Hindlimb muscle (tissue), 1 donor: ENCODE data around the gene EZR. TPM values are rescaled to one million over a fixed set of nuclear protein-coding genes. Genes with fewer than 3 reads are reported as not detected.
A peak's percentile ranks its signal among the peaks of the same experiment; 100 is the strongest.

ENCODE experiments used
- DNase-seq: peaks from one replicate; pipeline ENCODE4 v3.0.0-alpha.2; 2013
- polyA plus RNA-seq: library from polyadenylated mRNA; unstranded; fragments of 120-200 nt; gene quantifications from one replicate; pipeline ENCODE4 v1.2.1, GENCODE V29; 2013; ENCODE audit not compliant: insufficient read length

EZR gene
- polyA plus RNA-seq, 1 donor = 31.2 TPM

DNA sequence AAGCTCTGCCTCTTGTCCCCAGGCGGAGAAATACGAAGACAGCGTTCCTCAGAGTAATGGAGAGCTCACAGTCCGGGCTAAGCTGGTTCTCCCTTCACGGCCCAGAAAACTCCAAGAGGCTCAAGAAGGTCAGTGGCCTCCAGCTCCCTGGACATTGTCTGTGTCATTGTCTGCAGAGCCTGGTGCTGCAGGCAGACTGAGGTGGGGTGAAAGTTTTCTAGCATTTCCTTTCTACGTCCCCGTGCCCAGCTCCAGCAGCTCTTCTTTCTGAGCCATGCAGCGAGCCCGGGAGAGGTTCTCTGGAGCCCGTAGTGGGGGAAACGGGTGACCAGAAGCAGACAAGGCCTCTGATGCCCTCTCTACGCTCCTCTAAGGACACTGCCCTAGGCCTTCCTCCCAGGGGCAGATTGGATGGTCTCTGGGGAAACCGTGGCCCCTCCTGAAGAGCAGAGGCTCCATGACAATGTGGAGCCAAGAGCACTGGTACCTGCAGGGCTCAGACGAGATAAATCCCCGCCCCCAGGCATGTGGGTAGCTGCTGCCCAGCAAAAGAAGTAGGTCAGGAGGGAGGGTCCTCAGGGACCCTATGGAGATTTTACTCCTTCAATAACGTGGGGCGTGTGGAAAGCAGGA lies 58.4 kb downstream of the EZR start:
- DNase-seq = no peak

DNA sequence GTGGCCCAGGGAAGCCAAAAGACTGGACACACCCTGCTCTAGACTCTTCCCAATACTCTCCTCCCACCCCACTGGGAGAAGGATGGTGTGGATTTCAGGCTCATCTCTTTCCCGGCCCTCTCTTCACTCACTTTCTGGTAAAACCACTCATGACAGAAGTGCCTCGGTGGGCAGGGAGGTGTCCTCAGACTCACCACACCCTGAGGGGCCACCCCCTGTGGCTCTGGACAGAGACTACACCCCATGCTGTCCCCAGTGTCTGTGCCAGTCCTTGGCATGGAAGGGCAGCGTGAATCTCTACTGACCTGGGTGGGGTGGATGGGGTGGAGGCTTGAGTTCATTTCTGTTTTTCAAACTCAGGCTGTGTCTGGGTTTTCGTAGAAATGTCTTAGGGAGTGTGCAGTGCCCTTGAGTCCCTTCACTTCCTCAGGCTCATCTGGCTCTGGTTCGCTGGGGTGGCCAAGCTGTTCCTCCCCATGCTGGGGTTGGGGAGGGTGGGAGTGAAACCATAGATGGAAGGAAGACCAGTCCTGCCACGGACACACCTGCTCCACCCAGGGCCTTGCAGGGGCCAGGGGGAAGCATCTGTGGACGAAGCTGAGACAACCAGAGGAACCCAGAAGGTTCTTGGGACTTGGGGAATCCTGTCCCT lies 59.1 kb downstream of the EZR start:
- DNase-seq = no peak

DNA sequence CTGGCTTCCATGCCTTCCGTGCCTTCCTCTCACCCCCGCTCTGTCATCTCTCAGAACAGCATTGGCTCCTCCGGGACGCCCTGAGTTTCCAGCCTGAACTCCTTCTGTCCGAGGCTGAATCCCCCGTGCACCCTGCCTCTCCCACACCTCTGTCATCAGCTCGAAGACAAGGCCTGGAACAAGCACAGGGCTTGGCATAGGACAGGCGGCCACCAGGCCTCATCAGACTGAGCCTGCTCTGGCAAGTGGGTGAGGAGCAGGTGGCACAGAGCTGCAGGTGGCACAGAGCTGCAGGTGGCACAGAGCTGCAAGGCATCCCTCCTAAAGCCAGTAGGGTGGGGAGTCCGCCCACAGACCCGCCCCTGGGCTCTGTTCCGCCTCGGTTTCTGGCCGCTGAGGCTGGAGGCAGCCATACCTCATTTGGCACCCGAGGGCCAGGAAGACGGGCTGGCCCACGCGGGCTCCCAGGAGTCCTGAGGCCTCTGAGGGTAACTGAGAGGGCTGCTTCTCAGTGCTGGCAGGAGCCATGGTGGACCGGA lies 60.2 kb downstream of the EZR start:
- no peak for DNase-seq

DNA sequence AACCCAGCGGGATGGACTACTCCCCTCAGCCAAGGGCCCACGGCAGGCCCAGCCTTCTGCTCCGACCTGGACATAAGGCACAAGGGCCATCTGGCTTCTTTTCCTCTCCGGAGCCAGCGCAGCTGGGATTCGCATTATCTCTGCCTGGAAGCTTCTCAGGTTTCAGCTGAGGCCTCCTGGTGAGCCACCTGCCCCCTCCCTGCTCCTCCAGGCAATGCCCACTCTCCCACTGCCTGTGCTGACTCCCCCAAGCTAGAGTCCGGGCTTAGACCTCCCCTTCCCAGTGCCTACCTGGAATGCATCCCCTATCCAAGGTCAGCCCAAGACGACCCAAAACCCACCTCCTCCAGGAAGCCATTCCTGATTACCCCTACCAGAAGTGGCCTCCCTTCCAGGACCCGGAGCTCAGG lies 60.7 kb downstream of the EZR start:
- peak; percentile 79 for DNase-seq

DNA sequence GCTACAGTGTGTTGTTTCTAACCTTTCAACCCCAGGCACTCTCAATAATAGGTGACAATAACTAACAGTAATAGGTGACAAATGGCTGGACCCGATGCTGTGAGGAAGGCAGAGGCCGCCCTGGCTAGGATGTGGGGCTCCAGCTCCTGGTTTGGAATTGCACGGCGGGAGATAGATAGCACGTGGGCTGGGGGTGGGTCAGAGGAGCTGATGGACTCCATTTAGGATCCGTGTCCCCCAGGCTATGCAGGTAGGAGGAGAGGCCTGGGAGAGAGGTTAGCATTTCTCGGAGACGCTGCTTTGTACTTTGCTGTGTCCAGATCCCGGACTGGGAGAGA lies 61.4 kb downstream of the EZR start:
- DNase-seq = no peak

DNA sequence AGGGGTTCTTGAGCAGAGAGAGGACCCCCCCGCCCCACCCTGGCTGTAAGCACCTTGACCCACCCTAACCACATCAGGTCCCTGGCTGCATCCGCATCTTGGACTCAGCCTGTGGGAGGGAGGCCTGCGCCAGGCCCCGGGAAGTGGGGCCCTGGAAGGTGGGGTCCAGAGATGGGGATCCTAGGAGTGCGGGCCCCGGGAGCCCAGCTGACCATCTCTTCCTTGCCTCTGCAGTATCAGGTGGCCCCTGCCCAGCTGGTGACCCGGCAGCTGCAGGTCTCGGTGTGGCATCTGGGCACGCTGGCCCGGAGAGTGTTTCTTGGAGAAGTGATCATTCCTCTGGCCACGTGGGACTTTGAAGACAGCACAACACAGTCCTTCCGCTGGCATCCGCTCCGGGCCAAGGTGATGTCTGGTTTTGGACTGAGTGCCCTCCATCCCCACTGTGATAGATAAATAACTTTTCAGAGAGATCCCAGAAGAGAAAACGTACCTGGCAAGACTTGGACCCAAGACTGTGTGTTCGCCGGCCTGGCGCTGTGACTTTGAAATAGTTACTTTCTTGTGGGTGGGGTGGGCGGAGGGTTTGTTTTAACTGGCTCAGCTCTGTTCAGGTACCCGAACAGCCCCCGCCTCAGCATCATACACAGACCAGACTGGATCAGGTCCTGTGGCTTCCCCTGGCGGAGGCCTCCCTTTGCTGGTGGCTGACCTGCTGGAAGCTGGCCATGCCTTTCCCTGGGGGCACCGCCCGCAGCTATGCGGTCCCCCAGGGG lies 62.0 kb downstream of the EZR start:
- DNase-seq = no peak

DNA sequence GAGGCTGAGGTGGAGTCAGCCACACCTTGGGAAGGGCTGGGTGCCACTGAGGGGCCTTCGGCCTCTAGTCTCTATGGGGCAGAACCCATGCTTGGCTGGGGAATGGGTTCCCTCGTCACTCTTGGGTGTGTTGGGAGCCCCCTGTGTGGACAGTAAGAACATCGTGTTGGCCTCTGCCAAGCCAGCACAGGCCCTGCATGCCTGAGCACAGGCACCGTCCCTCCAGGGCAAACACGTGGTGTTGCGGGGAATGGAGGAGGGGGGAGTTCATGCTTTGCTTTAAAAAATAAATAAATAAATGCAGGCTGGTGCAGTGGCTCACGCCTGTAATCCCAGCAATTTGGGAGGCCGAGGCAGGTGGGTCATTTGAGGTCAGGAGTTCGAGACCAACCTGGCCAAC lies 63.0 kb downstream of the EZR start:
- no peak for DNase-seq

DNA sequence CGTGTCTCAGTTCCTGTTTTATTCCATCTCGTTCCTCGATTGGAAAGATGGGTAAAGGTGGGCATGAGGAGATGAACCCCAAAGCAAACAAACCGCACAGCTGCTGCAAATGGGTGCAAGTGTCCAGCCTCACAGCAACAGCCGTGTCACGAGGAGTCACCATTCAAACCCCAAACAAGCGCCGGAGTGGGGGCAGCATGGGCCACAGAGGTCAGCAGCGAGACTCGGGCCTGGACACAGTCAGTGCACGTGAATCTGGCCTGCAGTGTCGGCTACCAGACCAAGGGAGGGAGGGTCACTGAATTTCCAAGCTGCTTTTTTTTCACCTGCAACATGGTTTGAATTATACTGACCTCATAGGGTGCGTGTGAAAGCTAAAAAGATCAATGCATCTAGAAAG lies 63.5 kb downstream of the EZR start:
- no peak for DNase-seq

DNA sequence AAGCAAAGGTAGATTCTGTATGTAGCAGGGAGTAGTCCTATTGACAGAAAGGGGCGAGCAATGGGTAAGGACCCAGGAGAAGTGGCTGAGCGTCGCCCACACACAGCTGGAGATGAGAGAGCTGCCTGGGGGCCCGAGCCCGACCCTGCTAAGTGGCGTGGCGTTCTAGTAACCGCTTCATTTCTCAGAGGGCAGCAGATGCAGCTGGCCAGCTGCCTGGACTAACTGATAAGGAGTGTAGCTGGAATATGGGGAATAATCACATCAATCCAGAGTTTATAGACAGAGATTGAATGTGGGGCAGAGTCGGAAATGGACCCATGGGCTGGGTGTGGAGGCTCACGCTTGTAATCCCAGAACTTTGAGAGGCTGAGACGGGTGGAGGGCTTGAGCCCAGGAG lies 64.4 kb downstream of the EZR start:
- DNase-seq = no peak

DNA sequence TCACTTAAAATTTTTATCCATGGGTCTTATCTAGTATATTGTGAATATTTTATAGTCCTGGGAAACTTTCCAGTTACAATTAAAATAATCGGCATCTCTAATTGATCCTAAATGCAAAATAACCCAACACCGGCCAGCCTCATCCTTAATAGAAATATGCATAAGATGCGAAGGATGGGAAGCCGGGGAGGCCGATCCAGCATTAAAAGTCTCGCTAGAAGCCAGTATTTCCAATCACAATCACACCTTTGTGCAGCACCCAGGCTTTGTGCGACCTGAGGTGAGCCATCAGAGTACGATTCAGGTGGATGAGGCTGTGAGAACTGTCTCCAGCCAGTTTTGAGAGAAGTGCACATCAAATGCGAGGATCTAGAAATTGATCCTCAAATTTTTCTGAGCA lies 65.4 kb downstream of the EZR start:
- DNase-seq = no peak

DNA sequence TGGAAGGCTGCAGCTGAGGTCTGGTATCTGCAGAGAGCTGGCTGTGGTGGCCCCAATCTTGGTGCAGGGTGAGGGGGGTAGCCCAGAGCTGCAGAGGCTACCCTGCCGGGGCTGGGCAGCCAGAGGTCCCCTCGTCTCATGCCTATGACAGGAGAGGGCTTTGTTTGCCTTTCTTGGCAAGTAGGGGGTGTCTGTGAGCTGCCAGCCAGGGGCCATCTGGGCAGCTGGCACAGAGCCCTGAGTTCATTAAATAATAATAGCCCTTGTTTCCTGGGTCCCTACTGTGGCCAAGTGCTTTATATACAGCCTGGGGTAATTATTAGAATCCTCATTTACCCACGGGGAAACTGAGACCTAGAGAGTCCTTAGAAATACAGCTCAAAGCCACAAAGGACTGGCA lies 66.6 kb downstream of the EZR start:
- DNase-seq = peak; percentile 42

DNA sequence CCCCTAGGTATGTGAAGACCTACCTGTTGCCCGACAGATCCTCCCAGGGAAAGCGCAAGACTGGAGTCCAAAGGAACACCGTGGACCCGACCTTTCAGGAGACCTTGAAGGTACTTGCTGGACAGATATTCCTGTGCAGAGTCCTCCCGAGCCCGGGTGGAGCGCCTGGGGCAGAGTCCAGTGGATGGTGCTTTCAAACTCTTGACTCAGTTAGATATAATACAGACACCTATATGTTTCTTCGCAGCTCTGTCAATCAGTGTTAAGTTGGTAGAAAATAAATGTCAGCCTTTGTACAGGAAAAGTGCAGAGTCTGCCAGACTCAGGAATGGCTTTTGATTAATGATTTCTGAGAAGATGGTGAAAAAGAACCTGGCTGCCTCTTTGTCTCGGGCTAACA lies 67.2 kb downstream of the EZR start:
- DNase-seq = no peak

DNA sequence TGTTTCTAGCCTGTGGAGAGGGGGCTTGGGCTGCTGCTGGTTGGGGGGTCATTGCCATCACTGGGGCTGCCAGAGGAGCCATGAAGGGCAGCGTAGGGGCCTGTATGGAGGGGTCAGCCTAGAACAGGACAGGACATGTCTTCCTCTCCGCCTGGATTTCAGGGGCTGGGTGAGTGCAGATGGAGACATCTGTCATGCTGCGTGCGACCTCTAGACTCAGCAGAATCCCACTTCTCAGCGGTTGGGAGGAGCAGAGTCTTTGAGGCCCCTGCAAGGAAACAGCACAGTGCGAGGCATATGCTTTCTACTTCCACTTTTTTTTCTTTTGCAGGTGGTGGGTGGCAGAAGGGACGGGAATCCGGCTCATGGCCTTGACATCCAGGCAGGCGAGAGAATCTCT lies 67.9 kb downstream of the EZR start:
- no peak for DNase-seq

DNA sequence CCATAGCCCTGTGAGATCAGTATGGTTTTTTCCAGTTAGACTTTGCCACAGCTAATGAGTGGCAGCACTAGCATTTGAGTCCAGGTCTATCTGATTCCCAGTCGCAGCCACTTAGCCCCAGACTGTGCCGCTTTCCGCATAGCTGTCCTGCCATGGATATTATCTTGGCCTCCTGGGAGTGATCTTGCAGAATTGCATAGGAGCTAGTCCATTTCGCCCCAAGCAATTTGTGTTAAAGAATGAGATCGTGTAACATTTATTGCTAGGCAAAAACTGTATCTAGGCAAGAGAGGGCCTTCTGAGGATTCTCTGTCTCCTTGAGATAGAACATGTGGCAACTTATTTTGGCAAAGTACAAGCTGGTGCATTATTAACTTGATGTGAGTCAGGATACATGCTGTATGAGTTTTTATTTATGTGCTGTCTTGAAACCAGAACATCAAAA lies 74.2 kb downstream of the EZR start:
- DNase-seq = no peak

DNA sequence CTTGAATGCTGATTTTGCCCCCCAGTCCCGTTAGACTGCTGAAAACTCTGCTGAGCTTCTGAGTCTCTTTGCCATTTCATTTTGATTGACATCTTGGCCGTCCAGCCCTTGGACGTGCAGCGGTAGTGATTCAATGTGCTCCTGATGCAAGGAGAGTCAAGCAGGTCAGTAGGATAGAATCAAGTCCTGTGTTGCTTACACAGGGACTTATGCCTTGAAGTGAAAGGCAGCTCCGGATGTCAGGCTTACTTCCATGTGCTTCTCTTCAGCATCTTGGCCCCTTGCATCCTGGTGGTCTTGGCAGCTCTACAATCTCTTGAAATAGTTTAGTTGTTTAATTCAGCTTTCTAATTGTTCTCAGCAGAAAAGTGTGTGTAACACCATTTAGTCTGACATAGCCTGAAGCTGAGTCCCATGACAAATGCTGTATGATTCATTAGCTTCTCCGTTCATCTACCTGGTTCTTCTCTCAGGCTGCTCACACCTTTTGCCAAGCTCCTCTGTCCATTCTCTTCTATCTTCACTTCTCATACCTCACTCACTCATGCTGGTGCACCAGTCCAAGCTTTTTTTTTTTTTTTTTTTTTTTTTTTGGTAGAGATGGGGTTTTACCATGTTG lies 76.0 kb downstream of the EZR start:
- DNase-seq = no peak

DNA sequence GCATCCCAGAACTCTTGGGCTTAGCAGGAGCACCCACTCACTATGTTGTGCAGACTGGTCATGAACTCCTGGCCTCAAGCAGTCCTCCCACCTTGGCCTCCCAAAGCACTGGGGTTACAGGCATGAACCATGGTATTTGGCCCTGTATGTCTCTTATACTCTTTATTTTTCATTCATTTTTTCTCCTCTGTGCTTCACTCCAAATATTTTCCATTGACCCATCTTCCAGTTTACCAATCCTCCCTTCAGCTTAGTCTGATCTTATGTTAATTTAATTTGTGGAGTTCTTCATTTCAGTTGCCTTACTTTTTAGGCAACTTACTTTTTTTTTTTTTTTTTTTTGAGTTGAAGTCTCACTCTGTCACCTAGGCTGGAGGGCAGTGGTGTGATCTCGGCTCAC lies 79.5 kb downstream of the EZR start:
- no peak for DNase-seq

DNA sequence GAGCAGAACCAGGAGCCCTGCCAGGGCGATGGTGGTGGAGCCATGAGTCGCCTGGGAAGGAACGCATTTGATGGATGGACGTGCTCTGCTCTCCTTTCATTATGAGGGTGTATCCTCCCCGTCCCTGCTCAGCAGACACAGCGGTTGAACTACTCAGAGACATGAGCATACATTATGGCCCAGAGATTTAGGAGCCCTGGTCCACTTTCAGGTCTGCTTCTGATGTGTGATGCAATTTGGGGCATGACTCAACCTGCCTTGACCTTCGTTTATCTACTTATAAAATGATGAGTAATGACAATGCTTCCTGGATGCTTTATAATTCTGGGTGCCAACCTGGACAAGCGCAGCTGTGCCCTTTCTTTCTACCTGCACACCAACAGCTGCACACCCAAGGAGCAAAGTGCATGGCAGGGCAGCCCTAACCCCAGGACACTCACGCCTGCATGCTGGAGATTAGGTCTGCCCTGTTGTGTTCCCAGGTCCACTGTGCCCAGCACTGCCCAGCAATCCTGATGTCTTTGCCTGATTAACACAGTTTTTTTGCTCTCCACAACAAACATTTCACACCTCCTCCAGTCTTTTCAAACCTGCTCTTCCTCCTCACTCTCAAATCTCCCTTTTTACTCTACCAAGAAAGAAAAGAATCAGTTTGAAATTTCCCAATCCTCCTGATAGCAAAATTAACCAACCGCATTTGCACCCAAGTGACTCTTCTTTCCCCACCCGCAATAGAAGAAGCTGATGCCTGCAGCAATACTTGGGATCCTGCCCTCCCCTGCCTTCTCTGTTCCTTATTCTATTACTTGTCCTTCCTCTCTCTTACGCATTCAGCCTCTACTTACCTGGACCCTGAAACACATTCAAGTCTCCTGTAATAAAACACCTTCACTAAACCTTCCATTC lies 81.2 kb downstream of the EZR start:
- no peak for DNase-seq

DNA sequence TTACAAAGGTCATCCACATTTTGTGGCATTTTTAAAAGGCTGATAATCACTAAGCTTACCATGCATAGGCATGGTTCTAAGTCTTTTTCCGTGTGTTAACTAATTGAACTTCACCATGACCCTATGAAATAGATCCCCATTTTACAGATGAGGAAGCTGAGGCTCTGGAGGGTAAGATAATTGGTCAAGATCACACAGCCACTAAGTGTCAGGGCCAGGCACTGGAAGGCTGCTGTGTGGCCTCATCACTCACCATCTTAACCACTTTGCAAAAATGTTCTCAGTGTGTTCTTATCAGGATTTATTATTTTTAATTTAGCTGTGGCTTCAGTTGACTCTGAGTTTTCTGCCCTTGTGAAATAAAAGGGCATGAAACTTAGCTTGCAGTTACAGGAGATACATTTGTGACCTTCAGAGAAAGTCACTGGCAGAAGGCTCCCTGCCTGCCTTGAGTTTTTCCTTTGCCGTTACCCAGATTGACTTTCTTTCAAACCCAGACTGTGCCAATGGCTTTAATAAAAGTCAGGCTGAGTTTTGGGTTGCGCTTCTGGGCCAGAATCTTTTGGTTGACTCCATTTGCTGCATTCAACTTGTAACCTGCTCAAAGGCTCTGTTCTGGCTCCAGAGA lies 82.0 kb downstream of the EZR start:
- no peak for DNase-seq

DNA sequence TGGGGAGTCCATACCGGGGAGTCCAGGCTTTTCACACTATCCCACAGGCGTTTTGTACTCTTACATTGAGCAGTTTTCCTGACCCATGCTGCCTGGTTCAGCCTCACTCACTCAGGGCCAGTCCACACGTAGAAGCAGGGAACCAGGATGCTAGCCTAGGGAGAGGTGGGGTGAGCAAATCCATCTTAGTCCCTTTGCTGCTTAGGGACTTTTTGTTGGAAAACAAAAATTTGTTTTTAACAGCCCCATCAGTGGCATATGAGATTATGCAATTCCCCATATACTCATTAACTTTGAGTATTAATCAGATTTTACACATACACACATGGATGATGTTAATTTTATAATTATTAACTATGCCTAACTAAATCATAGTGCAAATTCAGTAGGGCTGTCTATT lies 84.2 kb downstream of the EZR start:
- no peak for DNase-seq

DNA sequence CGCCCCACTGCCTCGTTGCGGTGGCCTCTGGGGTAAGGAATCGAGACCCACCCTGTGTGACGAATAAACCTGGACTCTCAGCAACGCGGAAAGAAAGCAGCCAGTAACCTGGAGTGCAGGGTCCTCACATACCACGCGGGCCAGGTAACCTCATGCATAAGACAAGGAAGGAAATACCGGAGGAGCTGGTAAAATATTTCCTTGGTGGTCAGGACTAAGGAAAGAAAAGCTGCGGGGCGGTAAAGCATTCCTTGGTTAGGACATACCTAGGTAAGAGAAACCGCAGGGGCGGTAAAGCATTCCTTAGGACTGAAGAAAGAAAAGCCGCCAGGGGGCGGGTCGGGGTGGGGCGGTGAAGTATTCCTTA lies 88.6 kb downstream of the EZR start:
- DNase-seq = no peak

DNA sequence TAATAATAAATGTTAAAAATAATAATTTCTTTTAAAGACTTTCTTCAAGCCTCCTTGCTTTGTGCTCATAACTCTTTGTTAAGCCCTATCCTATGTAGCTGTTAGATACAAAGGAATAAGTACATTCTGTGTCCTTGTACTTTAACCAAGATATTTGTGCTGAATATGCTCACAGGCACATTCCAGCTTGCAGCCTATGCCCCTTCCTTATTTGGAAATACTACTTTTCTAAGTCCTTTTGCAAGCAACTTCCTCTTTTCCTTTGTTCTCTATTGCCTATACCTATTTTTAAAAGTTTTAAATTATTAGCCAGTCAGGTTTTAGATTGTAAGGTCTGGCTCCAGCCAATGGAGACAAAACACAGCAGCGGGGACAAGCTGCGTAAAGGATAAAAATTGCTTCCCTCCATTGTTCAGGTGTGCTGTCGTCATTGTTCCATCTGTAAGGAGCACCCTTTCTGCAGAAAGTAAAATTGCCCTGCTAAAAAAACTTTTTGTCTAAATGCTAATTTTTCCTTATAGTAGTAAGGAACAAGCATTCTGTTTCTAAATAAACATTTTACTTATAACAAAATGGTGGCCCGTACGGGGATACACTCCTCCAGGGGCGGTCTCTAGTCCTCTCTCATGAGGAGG lies 89.1 kb downstream of the EZR start:
- DNase-seq = no peak
